Skeletal muscle satellite cell (primary cell): Measurements from ENCODE around the gene PAXX.

Experiments
- H3K27me3 ChIP-seq: 2 replicates; pipeline ENCODE4 v1.7.0; 2013; ENCODE audit warnings: low read length; ENCODE audit not compliant: control insufficient read depth, insufficient read depth
- H3K36me3 ChIP-seq: 2 replicates; pipeline ENCODE4 v1.7.0; 2013; ENCODE audit warnings: mild to moderate bottlenecking, control low read depth, low read length; ENCODE audit not compliant: insufficient read depth
- H3K4me1 ChIP-seq: 2 replicates; pipeline ENCODE4 v1.7.0; 2013; ENCODE audit warnings: low read length; ENCODE audit not compliant: control insufficient read depth, insufficient read depth
- H3K4me2 ChIP-seq: 2 replicates; pipeline ENCODE4 v1.7.0; 2013; ENCODE audit warnings: mild to moderate bottlenecking, low read length
- H3K4me3 ChIP-seq: 2 replicates; pipeline ENCODE4 v1.7.0; 2013; ENCODE audit warnings: low read length
- H3K9ac ChIP-seq: 2 replicates; pipeline ENCODE4 v1.7.0; 2013; ENCODE audit warnings: mild to moderate bottlenecking, low read depth, low read length, moderate library complexity
- H3K9me3 ChIP-seq: replicated peaks from 2 replicates; pipeline ENCODE4 v1.7.0; 2013; ENCODE audit warnings: mild to moderate bottlenecking, control low read depth, low read length

PAXX gene

DNA sequence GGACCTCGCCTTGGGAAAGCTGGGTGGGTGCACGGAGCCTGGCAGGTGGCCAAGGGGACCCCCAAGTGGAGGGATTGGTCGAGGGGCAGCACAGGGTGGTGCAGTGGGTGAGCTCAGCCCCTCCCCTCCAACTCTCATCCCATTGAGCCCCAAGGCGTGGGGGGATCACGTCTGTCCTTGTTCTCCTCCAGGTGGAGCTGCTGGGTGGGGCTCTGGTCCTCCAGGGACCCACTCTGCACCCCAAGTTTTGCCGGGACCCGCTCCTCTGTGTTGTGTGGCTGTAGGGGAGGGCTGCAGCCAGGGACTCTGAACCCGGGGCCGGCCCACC, 43.2 kb downstream of the PAXX start:
- Histone ChIP-seq H3K27me3 (peaks cover 9% of the 10 kb centered on the region), H3K4me1 (peaks cover 15% of the 10 kb centered on the region), H3K9me3 (no peaks in the 10 kb centered on the region), H3K9ac (no peak overlapping the region), H3K36me3 (peaks cover 13% of the 10 kb centered on the region), H3K4me3 (no peak overlapping the region), H3K4me2 (no peak overlapping the region)

DNA sequence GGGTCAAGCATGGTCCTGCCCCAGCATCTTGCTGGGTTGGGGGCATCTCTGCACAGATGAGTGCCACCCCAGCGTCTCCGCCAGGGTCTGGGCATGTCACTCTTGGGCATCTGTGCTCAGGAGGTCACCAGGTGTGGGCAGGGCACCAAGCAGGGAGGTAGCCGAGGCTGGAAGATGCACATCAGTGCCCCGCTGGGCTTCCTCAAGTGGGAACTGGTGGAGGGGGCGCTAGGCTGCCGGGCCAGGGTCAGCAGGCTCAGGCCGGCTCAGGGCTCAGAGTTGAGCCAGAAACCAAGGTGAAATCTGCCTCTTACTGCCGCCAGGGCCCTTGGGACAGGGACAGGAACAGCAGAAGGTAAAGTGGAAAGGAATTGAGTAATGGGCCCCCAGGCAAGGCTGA, 43.7 kb downstream of the PAXX start:
- H3K4me1 ChIP-seq = peaks cover 10% of the 10 kb centered on the region
- no peak overlapping the region for H3K4me2 ChIP-seq
- H3K9me3 ChIP-seq = no peaks in the 10 kb centered on the region
- H3K36me3 ChIP-seq = peaks cover 13% of the 10 kb centered on the region
- H3K4me3 ChIP-seq = no peak overlapping the region
- H3K9ac ChIP-seq = no peak overlapping the region
- H3K27me3 ChIP-seq = peaks cover 6% of the 10 kb centered on the region

- H3K4me3 ChIP-seq = no peak overlapping the region
- no peak overlapping the region for H3K4me2 ChIP-seq
- H3K9ac ChIP-seq = no peak overlapping the region
- no peaks in the 10 kb centered on the region for H3K9me3 ChIP-seq
- H3K36me3 ChIP-seq = peaks cover 13% of the 10 kb centered on the region
- peaks cover 3% of the 10 kb centered on the region for H3K27me3 ChIP-seq
- peaks cover 9% of the 10 kb centered on the region for H3K4me1 ChIP-seq
These were observed 44.8 kb downstream of the PAXX start for GRCh38 chr9:137037035-137037434.

DNA sequence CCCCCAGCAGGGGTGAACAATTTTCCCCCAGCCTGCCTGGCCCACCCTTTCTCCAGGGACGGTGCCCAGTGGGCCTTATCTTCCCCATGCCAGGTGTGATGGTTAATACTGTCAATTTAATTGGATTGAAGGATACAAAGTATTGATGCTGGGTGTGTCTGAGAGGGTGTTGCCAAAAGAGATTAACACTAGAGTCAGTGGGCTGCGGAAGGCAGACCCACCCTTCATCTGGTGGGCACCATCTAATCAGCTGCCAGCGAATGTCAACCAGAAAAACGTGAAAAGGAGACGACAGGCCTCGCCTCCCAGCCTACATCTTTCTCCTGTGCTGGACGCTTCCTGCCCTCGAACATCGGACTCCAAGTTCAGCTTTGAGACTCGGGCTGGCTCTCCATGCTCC, 45.3 kb downstream of the PAXX start:
- Histone ChIP-seq H3K4me2 (no peak overlapping the region), H3K4me3 (no peak overlapping the region), H3K27me3 (peaks cover 3% of the 10 kb centered on the region), H3K4me1 (peaks cover 9% of the 10 kb centered on the region), H3K36me3 (peaks cover 13% of the 10 kb centered on the region), H3K9me3 (no peaks in the 10 kb centered on the region), H3K9ac (no peak overlapping the region)

DNA sequence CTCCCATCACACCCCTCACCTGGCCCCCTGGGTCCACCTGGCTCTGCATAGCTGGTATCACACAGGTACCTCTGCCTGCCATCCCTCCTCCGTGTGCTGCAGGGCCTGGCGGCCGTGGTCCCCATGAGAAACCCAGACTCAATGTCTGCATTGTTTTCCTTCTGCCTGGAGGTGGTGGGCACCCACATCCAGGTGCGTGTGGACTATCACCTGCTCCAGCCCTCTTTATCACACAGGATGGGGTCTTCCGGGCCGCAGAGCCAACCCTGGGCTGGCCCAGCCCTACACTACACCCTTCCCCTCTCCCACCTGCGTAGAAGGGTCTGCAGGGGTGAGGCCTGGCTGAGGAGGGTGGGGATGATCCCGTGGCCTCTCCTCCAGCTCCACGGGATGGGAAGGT, 46.7 kb downstream of the PAXX start:
- H3K36me3 ChIP-seq = peaks cover 13% of the 10 kb centered on the region
- H3K4me3 ChIP-seq = no peak overlapping the region
- H3K4me1 ChIP-seq = peaks cover 11% of the 10 kb centered on the region
- H3K9ac ChIP-seq = no peak overlapping the region
- H3K4me2 ChIP-seq = no peak overlapping the region
- no peaks in the 10 kb centered on the region for H3K27me3 ChIP-seq
- H3K9me3 ChIP-seq = no peaks in the 10 kb centered on the region

GRCh38 chr9:137039611-137040366, 47.6 kb downstream of the PAXX start:
- peaks cover 13% of the 10 kb centered on the region for H3K36me3 ChIP-seq
- no peaks in the 10 kb centered on the region for H3K27me3 ChIP-seq
- H3K9ac ChIP-seq = no peak overlapping the region
- H3K4me2 ChIP-seq = no peak overlapping the region
- no peak overlapping the region for H3K4me3 ChIP-seq
- no peaks in the 10 kb centered on the region for H3K9me3 ChIP-seq
- peaks cover 14% of the 10 kb centered on the region for H3K4me1 ChIP-seq

DNA sequence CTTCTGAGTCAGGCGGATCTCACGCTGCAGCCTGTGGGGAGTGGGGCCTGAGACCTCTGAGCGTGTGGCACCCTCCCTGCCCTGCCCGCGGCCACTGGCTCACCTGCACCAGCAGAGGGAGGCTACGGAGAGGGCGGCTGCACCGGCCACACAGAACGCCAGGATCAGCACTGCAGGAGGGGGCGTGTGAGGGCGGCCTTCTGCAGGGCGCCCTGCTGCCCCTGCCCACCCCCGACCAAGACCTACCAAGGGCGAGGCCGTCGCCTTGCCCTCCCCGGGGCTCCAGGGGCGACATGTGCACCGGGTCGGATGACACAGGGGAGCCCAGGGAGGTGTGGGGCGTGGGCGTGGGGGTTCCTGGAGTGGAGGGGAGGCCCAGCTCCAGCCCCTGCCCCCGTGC, 48.3 kb downstream of the PAXX start:
- Histone ChIP-seq H3K27me3 (no peaks in the 10 kb centered on the region), H3K9ac (no peak overlapping the region), H3K4me1 (peaks cover 17% of the 10 kb centered on the region), H3K36me3 (peaks cover 13% of the 10 kb centered on the region), H3K9me3 (no peaks in the 10 kb centered on the region), H3K4me2 (no peak overlapping the region), H3K4me3 (no peak overlapping the region)

GRCh38 chr9:137041124-137041523, 48.9 kb downstream of the PAXX start:
- Histone ChIP-seq H3K9ac (no peak overlapping the region), H3K36me3 (peaks cover 13% of the 10 kb centered on the region), H3K9me3 (no peaks in the 10 kb centered on the region), H3K4me3 (no peak overlapping the region), H3K4me2 (no peak overlapping the region), H3K27me3 (no peaks in the 10 kb centered on the region), H3K4me1 (peaks cover 18% of the 10 kb centered on the region)

GRCh38 chr9:137042751-137043727, 50.8 kb downstream of the PAXX start:
- Histone ChIP-seq H3K4me3 (no peak overlapping the region), H3K4me1 (peaks cover 22% of the 10 kb centered on the region), H3K36me3 (peaks cover 13% of the 10 kb centered on the region), H3K9ac (no peak overlapping the region), H3K9me3 (no peaks in the 10 kb centered on the region), H3K27me3 (peaks cover 10% of the 10 kb centered on the region), H3K4me2 (no peak overlapping the region)
